Stimulated activated naive CD4-positive, alpha-beta T cell treated with Interleukin-2 at 50 U/mL for 16 hours (primary cell): ENCODE data around the gene CFAP410.

Source experiments
- DNase-seq: peaks from one replicate; lab custom pipeline; 2025; lab: John Stamatoyannopoulos, UW

The CFAP410 gene

GRCh38 chr21:44330698-44331097 is 8.5 kb downstream of the CFAP410 start:
- no peak for DNase-seq

- DNase-seq = no peak
These were observed 9.1 kb downstream of the CFAP410 start for GRCh38 chr21:44329971-44330681.

DNA sequence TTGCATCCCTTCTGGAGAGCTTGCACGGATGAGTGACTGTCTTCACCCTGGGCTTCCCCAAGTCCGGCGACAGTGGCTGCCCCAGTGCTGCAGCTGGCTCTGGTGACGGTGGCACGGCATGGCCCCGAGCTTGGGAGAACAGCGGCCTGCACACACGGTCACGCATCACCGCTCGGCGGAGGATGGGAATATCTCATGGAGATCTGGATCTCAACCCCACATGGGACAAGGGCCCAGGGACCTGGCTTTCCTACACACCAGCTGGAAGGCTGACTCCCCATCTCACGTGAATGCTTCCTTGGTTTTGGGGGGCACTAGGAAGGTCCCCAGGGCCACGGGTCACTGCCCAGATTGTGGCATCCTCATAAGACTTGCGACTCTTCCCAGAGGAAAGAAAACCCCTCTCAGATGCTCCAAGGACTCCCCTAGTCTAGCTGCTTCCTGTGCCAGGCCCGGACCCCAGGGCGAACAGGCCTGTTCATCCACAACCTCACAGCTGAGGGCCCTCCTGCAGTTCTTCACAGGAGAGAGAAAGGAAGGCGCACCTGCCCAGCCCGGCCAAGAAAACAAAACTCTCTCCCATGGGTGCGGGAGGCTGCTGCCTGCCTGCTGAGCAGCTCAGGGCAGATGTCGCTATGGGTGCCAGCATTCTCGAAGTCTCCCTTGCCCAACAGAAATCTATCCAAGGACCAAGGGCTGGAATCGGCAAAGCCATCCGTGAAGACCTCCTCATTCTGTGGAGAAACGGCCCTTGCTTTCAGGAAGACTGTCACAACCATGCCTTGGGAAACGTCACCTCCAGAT is 9.9 kb downstream of the CFAP410 start:
- no peak for DNase-seq

GRCh38 chr21:44328242-44328895 is 10.8 kb downstream of the CFAP410 start:
- no peak for DNase-seq

- DNase-seq = no peak
These were observed 11.6 kb downstream of the CFAP410 start for GRCh38 chr21:44327603-44327974.

- DNase-seq = no peak
These were observed 12.2 kb downstream of the CFAP410 start for GRCh38 chr21:44326716-44327602.

- DNase-seq = no peak
These were observed 12.9 kb downstream of the CFAP410 start for GRCh38 chr21:44326272-44326647.

DNA sequence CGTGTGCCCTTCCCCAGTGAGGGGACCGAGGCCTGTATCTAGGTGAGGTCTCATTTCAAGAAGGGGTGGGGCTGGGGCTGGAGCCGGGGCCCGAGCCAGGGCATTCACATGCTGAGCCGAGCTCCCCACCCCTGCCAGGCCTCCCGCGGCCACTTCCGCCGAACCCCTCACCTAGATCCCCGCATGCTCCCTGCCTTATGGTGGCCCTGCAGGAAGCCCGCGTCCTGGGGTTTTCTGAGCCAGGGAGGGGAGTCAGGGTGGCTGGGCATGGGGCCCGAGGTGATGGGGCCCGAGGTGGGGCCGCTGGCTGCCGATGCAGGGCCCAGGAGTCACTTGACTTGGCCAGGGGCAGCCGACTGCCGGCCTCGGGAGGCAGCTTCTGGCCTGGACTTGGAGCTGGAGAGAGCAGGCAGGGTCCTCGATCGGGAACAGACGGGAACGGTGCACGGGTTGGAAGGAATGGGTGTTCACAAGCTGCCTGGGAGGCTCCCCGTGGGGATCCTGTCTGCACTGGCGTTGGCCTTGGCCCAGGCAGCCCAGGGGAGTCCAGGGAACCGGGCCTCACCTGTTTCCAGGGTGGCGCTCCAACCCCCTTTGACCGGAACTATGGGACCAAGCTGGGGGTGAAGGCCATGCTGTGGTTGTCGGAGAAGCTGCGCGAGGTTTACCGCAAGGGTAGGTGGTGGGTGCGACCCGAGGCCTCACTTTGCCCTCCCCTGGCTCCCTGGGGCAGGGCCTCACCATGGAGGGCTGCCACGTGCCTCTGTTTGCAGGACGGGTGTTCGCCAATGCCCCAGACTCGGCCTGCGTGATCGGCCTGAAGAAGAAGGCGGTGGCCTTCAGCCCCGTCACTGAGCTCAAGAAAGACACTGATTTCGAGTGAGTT is 13.6 kb downstream of the CFAP410 start:
- no peak for DNase-seq

GRCh38 chr21:44324854-44325107 is 14.4 kb downstream of the CFAP410 start:
- no peak for DNase-seq

DNA sequence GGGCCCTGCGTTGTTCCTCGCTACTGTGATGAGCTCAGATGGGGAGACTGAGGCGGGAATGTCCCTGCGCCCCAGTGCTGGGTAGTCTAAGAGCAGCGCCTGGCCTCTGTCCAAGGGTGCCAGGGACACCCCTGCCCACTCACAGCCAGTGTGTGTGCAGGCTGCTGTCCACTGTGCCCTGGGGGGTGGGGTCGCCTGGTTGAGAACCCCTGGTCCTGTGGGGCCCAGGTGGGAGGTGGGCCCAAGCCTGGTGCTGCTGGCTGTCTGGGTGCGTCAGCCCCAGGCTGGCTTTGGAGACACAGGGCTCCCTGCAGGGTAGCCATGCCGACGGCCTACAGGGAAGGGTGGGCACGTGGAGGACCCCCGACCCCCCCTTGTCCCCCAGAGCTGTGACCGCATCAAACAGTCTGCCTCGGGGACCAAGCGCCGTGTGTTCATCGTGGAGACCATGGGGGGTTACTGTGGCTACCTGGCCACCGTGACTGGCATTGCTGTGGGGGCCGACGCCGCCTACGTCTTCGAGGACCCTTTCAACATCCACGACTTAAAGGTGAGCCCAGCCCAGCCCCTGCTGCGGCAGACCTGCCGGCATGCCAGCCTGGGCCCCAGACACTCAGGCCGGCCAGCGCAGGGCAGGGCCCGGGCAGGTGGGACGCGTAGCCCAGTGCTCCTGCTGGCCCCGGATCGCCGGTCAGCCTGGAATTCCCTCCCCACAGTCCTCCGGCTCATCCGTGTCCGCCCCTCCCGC is 14.9 kb downstream of the CFAP410 start:
- DNase-seq = no peak

GRCh38 chr21:44323591-44323990 is 15.6 kb downstream of the CFAP410 start:
- no peak for DNase-seq

DNA sequence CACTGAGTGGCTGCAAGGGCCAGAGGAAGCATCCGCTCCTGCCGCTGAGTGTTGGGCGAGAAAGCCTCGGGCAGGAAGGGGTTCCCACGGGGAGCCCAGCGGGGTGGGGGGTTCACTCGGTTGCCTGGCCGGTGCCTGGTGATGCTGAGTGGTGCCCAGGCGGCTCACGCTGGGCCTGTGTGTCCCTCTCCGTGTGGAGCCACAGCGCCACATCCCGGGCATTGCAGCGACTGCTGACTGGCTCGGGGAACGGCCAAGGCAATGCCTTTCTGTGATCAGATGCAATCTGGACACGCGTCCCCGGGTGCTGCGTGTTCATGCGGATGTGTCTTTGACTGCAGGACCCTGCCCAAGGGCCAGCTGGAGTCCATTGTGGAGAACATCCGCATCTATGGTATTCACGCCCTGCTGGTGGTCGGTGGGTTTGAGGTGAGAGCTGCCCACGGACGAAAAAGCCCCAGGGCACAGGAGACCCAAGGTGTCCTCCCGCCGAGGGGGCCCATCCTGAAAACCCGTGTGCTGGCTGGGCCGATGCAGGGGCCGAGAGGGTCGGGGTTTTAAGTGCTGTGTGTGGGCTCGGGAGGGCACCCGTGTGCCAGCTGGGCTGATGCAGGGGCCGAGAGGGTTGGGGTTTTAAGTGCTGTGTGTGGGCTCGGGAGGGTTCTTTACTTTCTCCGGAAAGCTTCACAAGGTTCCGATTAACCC is 16.4 kb downstream of the CFAP410 start:
- no peak for DNase-seq

- no peak for DNase-seq
These were observed 17.2 kb downstream of the CFAP410 start for GRCh38 chr21:44321846-44322450.

DNA sequence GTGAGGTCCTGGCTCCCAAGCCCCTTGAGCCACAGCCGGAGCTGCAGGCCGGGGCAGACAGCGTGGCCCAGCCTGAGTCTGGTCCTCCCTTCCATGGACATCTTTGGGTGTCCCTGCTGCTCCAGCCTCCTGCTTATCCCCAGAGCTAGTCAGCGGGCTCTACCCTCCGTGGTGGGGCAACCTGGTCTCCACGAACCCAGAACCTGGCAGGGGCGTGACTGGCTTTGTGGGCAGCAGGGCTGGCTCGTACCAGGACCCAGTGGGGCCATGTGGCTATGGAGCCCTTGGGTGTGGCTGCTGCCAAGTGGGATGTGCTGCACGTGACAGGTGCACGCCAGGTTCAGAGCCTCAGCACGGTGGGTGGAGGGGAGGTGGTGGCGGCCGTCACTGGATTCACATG is 18.3 kb downstream of the CFAP410 start:
- no peak for DNase-seq

DNA sequence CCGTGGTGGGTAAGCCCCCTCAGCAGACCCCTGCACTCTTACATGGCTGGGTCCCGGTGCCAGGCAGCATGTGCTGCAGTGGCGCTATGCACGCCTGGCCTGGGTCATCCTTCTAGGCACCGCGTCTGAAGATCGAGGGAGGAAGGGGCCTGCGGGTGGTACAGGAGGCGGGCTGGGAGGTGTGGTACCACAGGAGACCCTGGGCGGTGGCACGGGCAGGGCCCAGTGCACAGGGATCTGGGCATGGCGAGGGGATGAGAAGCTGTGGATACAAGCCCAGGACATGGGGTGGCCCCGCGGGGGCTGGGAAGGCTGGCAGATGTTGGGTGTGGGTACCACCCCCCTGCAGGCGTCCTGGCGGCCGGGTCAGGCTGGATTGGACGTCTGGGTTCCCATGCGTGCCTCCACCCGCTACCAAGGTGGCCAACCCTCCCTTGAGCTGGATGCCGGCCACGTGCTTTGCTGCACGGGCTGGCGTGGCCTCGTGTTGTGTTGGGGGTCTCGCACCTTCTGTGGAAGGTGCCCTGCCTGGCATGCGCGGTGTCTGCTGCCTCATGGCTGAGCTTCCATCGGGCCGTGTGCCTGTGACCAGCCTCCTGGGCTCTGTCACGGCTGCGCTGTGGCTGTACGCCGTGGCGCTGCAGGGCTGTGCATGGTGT is 19.7 kb downstream of the CFAP410 start:
- DNase-seq = no peak

DNA sequence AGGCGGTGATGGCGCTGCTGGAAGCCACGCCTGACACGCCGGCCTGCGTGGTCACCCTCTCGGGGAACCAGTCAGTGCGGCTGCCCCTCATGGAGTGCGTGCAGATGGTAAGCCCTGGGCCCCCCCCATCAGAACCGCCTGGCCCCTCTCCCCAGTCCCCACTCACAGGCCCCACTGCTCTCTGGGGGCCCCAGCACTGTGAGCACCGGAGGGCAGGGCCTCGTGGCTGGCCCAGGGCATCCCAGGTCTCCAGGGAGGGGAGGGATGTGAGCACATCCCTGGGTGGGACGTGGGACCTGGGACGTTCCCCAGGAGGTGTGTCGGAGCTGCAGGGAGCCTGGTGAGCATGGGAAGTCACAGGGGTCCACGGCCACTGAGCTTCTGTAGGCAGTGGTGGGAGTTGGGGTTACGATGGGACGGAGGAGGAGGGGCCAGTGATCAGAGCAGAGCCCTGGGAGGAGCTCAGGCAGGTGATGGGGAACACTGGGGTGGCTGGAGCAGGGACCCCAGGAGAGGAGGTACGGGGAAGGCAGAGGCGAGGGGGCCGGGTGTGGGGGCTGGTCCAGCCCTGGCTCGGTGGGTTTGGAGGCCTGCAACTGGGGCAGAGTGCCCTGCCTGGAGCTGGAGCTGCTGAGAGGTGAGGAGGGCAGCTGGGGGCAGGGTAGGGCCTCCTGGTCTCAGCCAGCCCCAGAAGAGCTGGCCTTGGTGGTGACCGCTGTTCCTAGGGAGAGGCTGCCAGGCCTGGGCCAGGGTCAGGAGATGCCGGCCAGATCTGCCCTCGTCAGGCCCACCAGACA is 20.5 kb downstream of the CFAP410 start:
- no peak for DNase-seq

DNA sequence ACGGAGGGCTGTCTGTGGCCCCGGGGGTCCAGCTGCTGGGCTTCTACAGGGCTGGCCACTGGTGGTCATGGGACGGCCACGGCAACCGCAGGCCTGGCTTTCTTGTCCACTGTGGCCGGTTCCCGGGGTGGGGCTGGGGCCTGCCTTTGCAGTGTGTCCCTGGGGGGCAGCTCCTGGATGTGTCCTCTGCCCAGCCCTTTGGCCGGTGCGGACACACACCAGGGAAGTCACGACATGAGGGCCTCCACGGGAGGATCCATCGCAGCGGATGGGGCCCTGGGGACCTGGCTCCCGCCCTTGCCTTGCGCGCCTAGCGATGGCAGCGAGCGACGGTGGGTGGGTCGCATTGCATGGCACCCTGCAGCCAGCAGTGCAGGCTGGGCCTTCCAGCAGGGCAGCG is 21.3 kb downstream of the CFAP410 start:
- DNase-seq = no peak

- no peak for DNase-seq
These were observed 21.9 kb downstream of the CFAP410 start for GRCh38 chr21:44317241-44317782.
